CD8-positive, alpha-beta memory T cell (primary cell): ENCODE measurements around the gene CHAC1. TPM values are rescaled to one million over a fixed set of nuclear protein-coding genes. Genes with fewer than 3 reads are reported as not detected.

Experiments used
- CTCF ChIA-PET: fragments of 350-600 bp; sonication (Branson Sonifier 250); formaldehyde crosslinking; loops from one replicate; lab custom pipeline; 2021; ENCODE audit warnings: antibody characterized with exemption; lab: Charles Lee
- POLR2A ChIA-PET: fragments of 350-600 bp; sonication (Branson Sonifier 250); formaldehyde crosslinking; loops from one replicate; lab custom pipeline; 2021; ENCODE audit warnings: antibody characterized with exemption; lab: Charles Lee
- DNase-seq, 5 donors: peaks; one replicate each; pipeline versions ENCODE4 v3.0.0 to v3.0.0-alpha.2; 2020 to 2022; ENCODE audit warnings: mixed read lengths in 1 of 5
- H3K27ac ChIP-seq: one replicate; pipeline ENCODE4 v1.7.0; 2013; ENCODE audit warnings: low read depth, mild to moderate bottlenecking, low read length, moderate library complexity
- H3K27me3 ChIP-seq: 2 replicates; pipeline ENCODE4 v1.7.0; 2013; ENCODE audit warnings: low read length, mild to moderate bottlenecking; ENCODE audit not compliant: insufficient read depth, poor library complexity, severe bottlenecking
- H3K36me3 ChIP-seq: 2 replicates; pipeline ENCODE4 v1.7.0; 2013; ENCODE audit warnings: mild to moderate bottlenecking, low read length, moderate library complexity; ENCODE audit not compliant: insufficient read depth
- H3K4me1 ChIP-seq: 2 replicates; pipeline ENCODE4 v1.7.0; 2013; ENCODE audit warnings: mild to moderate bottlenecking, low read length, moderate library complexity; ENCODE audit not compliant: insufficient read depth
- H3K4me3 ChIP-seq: 2 replicates; pipeline ENCODE4 v1.7.0; 2013; ENCODE audit warnings: mild to moderate bottlenecking, low read length
- H3K9me3 ChIP-seq: 2 replicates; pipeline ENCODE4 v1.7.0; 2013; ENCODE audit warnings: mild to moderate bottlenecking, low read length
- H3K27ac Mint-ChIP-seq, 8 donors: one replicate each; pipeline ENCODE4 v1.8.0; 2020 to 2021; ENCODE audit warnings: mixed read lengths in 8 of 8, mild to moderate bottlenecking in 6 of 8, inconsistent platforms in 3 of 8, moderate library complexity in 3 of 8
- H3K27me3 Mint-ChIP-seq, 2 donors: one replicate each; pipeline ENCODE4 v1.8.0; 2020 to 2021; ENCODE audit warnings: mixed read lengths in 2 of 2, mild to moderate bottlenecking in 1 of 2, moderate library complexity in 1 of 2
- H3K36me3 Mint-ChIP-seq, 3 donors: one replicate each; pipeline ENCODE4 v1.8.0; 2020 to 2021; ENCODE audit warnings: mixed read lengths in 3 of 3, inconsistent platforms in 1 of 3, mild to moderate bottlenecking in 1 of 3
- H3K4me1 Mint-ChIP-seq, 3 donors: one replicate each; pipeline ENCODE4 v1.8.0; 2020 to 2021; ENCODE audit warnings: mixed read lengths in 3 of 3, inconsistent platforms in 1 of 3, mild to moderate bottlenecking in 1 of 3
- H3K4me3 Mint-ChIP-seq, 7 donors: one replicate each; pipeline ENCODE4 v1.8.0; 2020 to 2021; ENCODE audit warnings: mixed read lengths in 7 of 7, mild to moderate bottlenecking in 6 of 7, moderate library complexity in 4 of 7, inconsistent platforms in 2 of 7
- H3K9me3 Mint-ChIP-seq, 5 donors: one replicate each; pipeline ENCODE4 v1.8.0; 2020 to 2022; ENCODE audit warnings: mixed read lengths in 5 of 5, mild to moderate bottlenecking in 3 of 5, moderate library complexity in 2 of 5, inconsistent platforms in 1 of 5
- polyA plus RNA-seq: library from polyadenylated mRNA; unstranded; fragments of 300-500 nt; fragmentation: Illumina TruSeq; gene quantifications from one replicate; pipeline ENCODE4 v1.2.3, GENCODE V29; 2021
- total RNA-seq, 2 experiments: library from RNA; stranded (reverse); gene quantifications; one replicate each; pipeline ENCODE4 v1.2.3, GENCODE V29; 2021

The CHAC1 gene
- total and polyA plus RNA-seq, 3 experiments from 2014 or later = 15.1 to 16.7 TPM; not detected in 1

DNA sequence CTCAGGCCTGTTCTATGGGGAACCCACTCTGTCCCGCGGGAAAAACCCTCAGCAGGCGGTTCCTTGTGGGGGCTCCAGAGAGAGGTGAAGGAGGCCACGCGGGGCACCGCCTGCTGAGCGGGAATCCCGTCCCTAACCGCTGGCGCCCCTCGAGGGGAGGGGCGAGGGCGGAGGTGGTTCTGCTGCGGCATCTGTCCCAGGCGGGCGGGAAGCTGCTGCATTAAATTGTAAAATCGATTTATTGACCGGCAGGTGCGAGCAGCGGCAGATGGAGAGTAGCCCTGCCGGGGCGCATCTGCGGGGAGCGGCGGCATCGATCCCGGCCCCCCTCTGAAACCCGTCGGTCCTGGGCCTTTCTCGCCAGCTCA lies 27.8 kb upstream of the CHAC1 start:
- H3K36me3 Mint-ChIP-seq = no peaks in the 10 kb centered on the region
- Histone ChIP-seq H3K4me1 (peaks cover 29% of the 10 kb centered on the region), H3K4me3 (no peak overlapping the region), H3K27me3 (peaks cover 34% of the 10 kb centered on the region), H3K9me3 (no peaks in the 10 kb centered on the region), H3K36me3 (no peaks in the 10 kb centered on the region), H3K27ac (no peak overlapping the region)
- H3K27ac Mint-ChIP-seq = no peak overlapping the region
- peaks cover 26 to 48% (median 32%) of the 10 kb centered on the region in 3 donors for H3K4me1 Mint-ChIP-seq
- H3K27me3 Mint-ChIP-seq = peaks cover 31 to 46% of the 10 kb centered on the region in 2 donors
- ChIA-PET CTCF (interaction anchor here (1.5 to 2.4 kb wide), 3 partner anchors 16 to 259 kb away, joined by 5 to 10 read pairs (median 5); no protein-coding TSS in a partner anchor), POLR2A (interaction anchor here (0.7 to 1.1 kb wide), 2 partner anchors 18 to 616 kb away, joined by 3 to 5 read pairs; no protein-coding TSS in a partner anchor)
- H3K9me3 Mint-ChIP-seq = no peaks in the 10 kb centered on the region
- H3K4me3 Mint-ChIP-seq = peak overlapping the region in 3 of 7 donors; percentile 58 to 63 (median 63)
- DNase-seq = no peak

DNA sequence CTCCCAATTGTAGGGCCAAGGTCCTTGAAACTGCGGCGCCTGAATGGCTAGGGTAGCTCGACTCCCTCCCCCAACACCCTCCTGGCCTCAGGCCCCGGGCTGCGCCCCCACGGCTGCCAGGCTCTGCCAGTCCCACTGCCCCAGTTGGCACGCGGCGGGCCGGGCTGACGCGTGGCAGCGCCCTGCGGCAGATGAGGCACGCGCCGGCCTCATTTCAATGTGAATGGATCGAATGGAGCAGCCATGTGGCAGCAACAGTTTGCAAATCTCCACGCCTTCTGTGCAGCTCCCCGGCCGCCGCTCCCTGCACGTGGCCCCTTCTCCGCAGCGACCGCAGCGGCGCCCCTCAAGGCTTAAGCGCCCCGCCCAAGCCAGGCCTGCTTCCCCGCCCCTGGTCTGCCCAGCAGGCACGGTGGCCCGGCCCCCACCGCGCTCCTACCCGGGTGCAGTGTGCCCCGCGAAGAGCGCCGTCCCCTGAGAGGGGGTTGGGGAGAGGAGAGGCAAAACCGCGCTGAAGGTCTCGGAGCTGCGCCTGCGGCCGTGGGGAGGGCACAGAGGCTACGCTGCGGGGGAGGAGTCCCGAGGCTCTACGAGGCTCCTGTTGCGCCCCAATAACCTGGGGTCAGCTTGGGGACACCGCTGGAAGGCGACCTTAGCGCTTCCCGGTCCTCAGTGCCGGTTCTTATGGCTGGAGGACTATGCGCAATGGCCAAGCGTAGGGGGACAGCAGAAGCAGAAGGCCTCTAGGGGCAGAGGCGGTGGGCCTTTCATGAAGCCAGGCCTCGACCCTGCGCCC lies 27.2 kb upstream of the CHAC1 start:
- H3K27me3 ChIP-seq = peaks cover 40% of the 10 kb centered on the region
- no peak overlapping the region for H3K27ac ChIP-seq
- H3K27me3 Mint-ChIP-seq = peaks cover 37 to 52% of the 10 kb centered on the region in 2 donors

DNA sequence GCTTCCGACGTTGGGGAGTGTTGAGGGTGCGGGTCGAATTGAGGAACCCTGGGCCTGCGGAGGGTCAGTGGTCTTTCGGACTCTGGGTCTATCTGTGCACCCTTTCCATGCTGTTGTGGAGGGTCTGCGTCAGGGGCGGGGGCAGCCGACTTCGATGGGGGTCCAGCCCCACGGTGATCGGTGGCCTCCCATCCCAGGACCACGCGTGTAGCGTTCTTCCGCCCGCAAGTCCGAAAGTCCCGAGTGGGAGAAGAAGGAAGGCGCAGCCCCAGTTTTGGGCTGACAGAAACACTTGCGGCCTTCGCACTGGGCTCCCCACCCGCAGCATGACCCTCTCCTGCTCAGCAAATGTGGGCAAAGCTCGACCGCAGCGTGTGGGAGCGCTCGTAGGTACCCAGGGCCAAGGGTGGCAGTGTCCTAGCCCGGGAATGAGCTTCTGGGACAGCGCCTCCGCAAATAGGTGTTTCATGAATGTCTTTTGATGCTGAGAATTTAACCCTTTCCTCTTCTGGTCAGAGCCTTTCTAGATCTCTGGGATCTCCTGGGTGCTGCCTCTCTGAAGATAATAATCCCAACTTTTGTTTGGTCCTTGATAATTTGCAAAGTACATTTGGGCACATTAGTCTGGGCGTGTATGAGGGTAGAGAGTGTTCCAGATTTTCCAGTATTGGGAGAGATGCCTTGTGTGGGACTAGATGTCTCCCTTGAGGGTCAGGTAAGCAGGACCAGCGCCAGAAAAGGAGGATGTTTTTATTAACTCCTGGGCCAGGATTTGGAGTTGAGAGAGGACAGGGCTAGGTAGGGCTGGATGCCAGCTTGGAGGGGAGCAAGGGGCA lies 26.4 kb upstream of the CHAC1 start:
- Histone ChIP-seq H3K27me3 (peaks cover 48% of the 10 kb centered on the region), H3K9me3 (no peaks in the 10 kb centered on the region), H3K4me3 (peak overlapping the region; percentile 43), H3K36me3 (no peaks in the 10 kb centered on the region), H3K4me1 (peaks cover 37% of the 10 kb centered on the region), H3K27ac (no peak overlapping the region)
- peaks cover 34 to 62% (median 41%) of the 10 kb centered on the region in 3 donors for H3K4me1 Mint-ChIP-seq
- peak overlapping the region in 1 of 8 donors; percentile 29 for H3K27ac Mint-ChIP-seq
- ChIA-PET CTCF (interaction anchor here (1.6 to 2.4 kb wide), 2 partner anchors 15 to 24 kb away, joined by 3 to 10 read pairs; no protein-coding TSS in a partner anchor), POLR2A (interaction anchor here (0.6 kb wide), 1 partner anchor 738 kb away, joined by 3 read pairs; no protein-coding TSS in a partner anchor)
- H3K36me3 Mint-ChIP-seq = no peaks in the 10 kb centered on the region
- peaks cover 45 to 60% of the 10 kb centered on the region in 2 donors for H3K27me3 Mint-ChIP-seq
- no peaks in the 10 kb centered on the region for H3K9me3 Mint-ChIP-seq
- peak overlapping the region; percentile 58 to 85 (median 65) for H3K4me3 Mint-ChIP-seq
- no peak for DNase-seq

More for the DNA sequence above, 27.2 kb upstream of the CHAC1 start:
- POLR2A ChIA-PET = interaction anchor here (0.7 to 1.1 kb wide), 2 partner anchors 19 to 615 kb away, joined by 3 to 5 read pairs; no protein-coding TSS in a partner anchor
- Mint-ChIP-seq H3K27ac (peak overlapping the region in 1 of 8 donors; percentile 29), H3K4me1 (peaks cover 32 to 54% (median 38%) of the 10 kb centered on the region in 3 donors), H3K4me3 (peak overlapping the region; percentile 55 to 85 (median 63)), H3K9me3 (no peaks in the 10 kb centered on the region), H3K36me3 (no peaks in the 10 kb centered on the region)
- Histone ChIP-seq H3K4me1 (peaks cover 35% of the 10 kb centered on the region), H3K36me3 (no peaks in the 10 kb centered on the region), H3K9me3 (no peaks in the 10 kb centered on the region), H3K4me3 (peak overlapping the region; percentile 43)
- CTCF ChIA-PET = interaction anchor here (1.6 to 2.4 kb wide), 3 partner anchors 16 to 258 kb away, joined by 3 to 10 read pairs (median 5); no protein-coding TSS in a partner anchor
- peak in 2 of 5 donors; percentile 25 to 33 for DNase-seq

DNA sequence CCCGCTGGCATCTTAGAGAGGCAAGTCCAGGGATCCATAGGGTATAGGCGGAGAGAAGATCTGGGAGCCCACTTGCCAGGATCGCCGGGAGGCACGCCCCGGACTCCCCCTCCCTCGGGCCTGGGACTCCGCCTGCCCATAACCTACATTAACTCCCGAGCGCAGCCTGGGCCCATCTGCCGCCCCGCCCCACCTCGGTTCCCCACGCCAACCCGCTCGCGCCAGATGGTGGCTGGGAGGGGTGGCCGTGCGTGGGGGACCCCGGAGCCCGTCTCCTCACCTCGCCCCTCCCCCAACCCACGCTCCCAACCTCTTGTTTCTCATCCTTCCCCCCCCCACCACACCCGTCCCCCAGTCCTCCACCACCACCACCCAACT lies 25.8 kb upstream of the CHAC1 start:
- H3K36me3 Mint-ChIP-seq = no peaks in the 10 kb centered on the region
- Histone ChIP-seq H3K4me1 (peaks cover 37% of the 10 kb centered on the region), H3K4me3 (no peak overlapping the region), H3K9me3 (no peaks in the 10 kb centered on the region), H3K27ac (no peak overlapping the region), H3K27me3 (peaks cover 48% of the 10 kb centered on the region), H3K36me3 (no peaks in the 10 kb centered on the region)
- H3K9me3 Mint-ChIP-seq = no peaks in the 10 kb centered on the region
- no peak for DNase-seq
- peak overlapping the region; percentile 20 to 85 (median 67) for H3K4me3 Mint-ChIP-seq
- ChIA-PET CTCF (interaction anchor here (1.0 to 2.4 kb wide), 4 partner anchors 13 to 24 kb away, joined by 3 to 15 read pairs (median 7); no protein-coding TSS in a partner anchor), POLR2A (interaction anchor here (0.6 to 1.1 kb wide), 2 partner anchors 20 to 737 kb away, joined by 3 read pairs; no protein-coding TSS in a partner anchor)
- peaks cover 51 to 66% of the 10 kb centered on the region in 2 donors for H3K27me3 Mint-ChIP-seq
- H3K4me1 Mint-ChIP-seq = peaks cover 36 to 68% (median 41%) of the 10 kb centered on the region in 3 donors
- peak overlapping the region in 1 of 8 donors; percentile 12 for H3K27ac Mint-ChIP-seq

DNA sequence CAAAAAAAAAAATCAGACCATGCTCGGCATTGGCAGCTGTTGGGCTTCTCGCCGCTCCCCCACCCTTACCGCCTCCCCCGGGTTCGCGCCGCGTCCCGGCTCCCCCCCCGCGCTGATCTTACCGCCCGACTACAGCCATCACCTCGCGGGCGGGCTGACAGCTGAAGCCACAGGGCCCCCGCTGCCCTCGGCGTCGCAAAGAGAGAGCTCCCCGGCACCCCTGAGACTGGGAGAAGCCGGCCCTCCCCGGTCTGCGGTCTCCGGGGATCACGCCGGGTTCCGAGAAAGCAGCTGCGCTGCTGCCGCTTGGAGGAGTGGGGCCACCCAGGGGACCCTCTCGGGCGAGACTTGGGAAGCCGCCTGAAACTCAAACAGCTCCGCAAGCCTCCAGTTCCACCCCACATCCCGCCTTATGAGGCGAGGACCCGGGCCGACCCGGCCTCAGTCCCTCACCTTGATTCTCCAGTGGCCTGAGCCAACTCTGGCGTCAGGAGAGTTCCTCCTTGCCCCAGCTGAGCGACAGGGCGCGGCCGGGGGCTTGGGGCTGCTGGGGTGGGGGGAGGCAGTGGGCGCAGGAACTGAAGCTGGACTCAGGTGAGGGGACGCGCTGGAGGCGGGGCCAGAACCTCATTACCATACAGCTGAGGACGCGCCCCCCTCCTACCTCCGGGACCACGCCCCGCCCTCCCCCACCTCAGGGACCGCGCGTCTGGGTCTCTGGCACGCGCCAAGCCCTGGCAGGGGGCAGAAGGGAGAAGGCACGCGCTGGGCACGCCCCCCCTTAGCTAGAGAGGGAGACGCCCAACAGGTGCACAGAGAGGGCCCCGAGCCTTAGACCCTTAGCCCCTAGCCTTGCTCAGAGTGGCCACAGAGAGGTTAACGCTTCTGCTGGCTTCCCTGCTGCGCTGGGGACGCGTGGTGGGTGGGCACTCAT lies 25.1 kb upstream of the CHAC1 start:
- DNase-seq = no peak
- Mint-ChIP-seq H3K27ac (peak overlapping the region in 1 of 8 donors; percentile 70), H3K4me1 (peaks cover 36 to 68% (median 41%) of the 10 kb centered on the region in 3 donors), H3K27me3 (peaks cover 48 to 64% of the 10 kb centered on the region in 2 donors), H3K36me3 (no peaks in the 10 kb centered on the region), H3K4me3 (peak overlapping the region; percentile 77 to 87 (median 82)), H3K9me3 (no peaks in the 10 kb centered on the region)
- POLR2A ChIA-PET = interaction anchor here (1.1 to 2.4 kb wide), 2 partner anchors 13 to 21 kb away, joined by 3 to 8 read pairs; no protein-coding TSS in a partner anchor
- Histone ChIP-seq H3K4me3 (peak overlapping the region; percentile 67), H3K4me1 (peaks cover 37% of the 10 kb centered on the region), H3K9me3 (no peaks in the 10 kb centered on the region), H3K36me3 (no peaks in the 10 kb centered on the region), H3K27ac (no peak overlapping the region), H3K27me3 (peaks cover 48% of the 10 kb centered on the region)
- CTCF ChIA-PET = interaction anchor here (0.6 to 2.3 kb wide), 6 partner anchors 12 to 277 kb away, joined by 3 to 15 read pairs (median 4); no protein-coding TSS in a partner anchor

DNA sequence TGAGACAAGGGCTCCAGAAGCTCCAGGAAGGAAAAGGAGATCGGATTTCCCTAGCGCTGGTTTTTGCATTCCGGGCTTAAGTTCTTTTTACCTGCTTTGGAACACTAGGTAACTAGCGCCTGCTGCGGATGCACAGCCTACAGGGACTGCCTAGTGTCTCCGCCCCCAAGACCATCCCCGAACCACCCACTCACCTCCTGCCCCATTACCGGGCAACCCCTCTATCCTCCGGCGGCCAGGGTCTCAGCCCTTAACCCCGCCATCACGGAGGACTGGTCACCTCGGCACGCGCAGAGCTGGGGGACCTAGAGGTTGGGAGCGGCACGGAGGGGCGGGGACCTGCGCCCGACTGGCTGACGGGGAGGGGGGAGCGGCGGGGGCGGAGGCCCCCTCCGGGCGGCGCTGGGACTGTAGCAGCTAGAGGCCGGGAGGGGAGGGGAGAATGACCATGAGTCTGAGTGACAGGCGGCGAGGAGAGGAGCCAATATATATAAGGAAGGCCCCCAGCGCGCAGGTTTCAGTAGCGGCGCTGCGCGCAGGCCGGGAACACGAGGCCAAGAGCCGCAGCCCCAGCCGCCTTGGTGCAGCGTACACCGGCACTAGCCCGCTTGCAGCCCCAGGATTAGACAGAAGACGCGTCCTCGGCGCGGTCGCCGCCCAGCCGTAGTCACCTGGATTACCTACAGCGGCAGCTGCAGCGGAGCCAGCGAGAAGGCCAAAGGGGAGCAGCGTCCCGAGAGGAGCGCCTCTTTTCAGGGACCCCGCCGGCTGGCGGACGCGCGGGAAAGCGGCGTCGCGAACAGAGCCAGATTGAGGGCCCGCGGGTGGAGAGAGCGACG lies 24.2 kb upstream of the CHAC1 start, which contains the start of gene DLL4:
DLL4 (plus strand) TSS at position 520 of the 839 bp plus-strand sequence. CDS start 329 bp downstream, outside the sequence.
- no peaks in the 10 kb centered on the region for H3K36me3 ChIP-seq
- ChIA-PET POLR2A (interaction anchor here (2.4 kb wide), 1 partner anchor 12 kb away, joined by 8 read pairs; no protein-coding TSS in a partner anchor), CTCF (interaction anchor here (0.6 to 2.3 kb wide), 4 partner anchors 13 to 277 kb away, joined by 3 to 15 read pairs (median 7); no protein-coding TSS in a partner anchor)
- Mint-ChIP-seq H3K27ac (peak within 1 kb of the TSS in 2 of 8 donors; percentile 15 to 70), H3K4me1 (peaks cover 36 to 68% (median 41%) of the 10 kb centered on the region in 3 donors), H3K4me3 (peak within 1 kb of the TSS; percentile 77 to 92 (median 82)), H3K36me3 (no peaks in the 10 kb centered on the region), H3K27me3 (peaks cover 52 to 68% of the 10 kb centered on the region in 2 donors), H3K9me3 (no peaks in the 10 kb centered on the region)
- H3K4me3 ChIP-seq = peak within 1 kb of the TSS; percentile 67
- H3K9me3 ChIP-seq = no peaks in the 10 kb centered on the region
- peak in 3 of 5 donors; percentile 37 to 57 (median 38) for DNase-seq
- H3K4me1 ChIP-seq = peaks cover 37% of the 10 kb centered on the region
- H3K27ac ChIP-seq = no peak within 1 kb of the TSS
- H3K27me3 ChIP-seq = peaks cover 48% of the 10 kb centered on the region
